ENCODE results near the gene PLEKHA6. TPM values are rescaled to one million over a fixed set of nuclear protein-coding genes. Genes with fewer than 3 reads are reported as not detected.

PLEKHA6 gene
- total and polyA plus RNA-seq, 5 donors from 2014 or later: 0.17 TPM; not detected in 4

GRCh38 chr1:204203206-204203767 lies 156.4 kb downstream of the PLEKHA6 start:
- no peak for ATAC-seq (ENCODE audit: low read depth in 2 of 2)
- Mint-ChIP-seq H3K36me3 (no peaks in the 10 kb centered on the region), H3K4me1 (peaks cover 0 to 4% (median 0%) of the 10 kb centered on the region in 4 donors), H3K27me3 (peaks cover 46% of the 10 kb centered on the region), H3K27ac (no peak overlapping the region), H3K9me3 (no peaks in the 10 kb centered on the region), H3K4me3 (no peak overlapping the region)
- no peaks in the 10 kb centered on the region for H3K36me3 ChIP-seq (ENCODE audit: control insufficient read depth, insufficient read depth, low read length)
- H3K4me1 ChIP-seq (ENCODE audit: control insufficient read depth, insufficient read depth, low read length, poor library complexity, severe bottlenecking): no peaks in the 10 kb centered on the region
- H3K9me3 ChIP-seq (ENCODE audit: control insufficient read depth in 2 of 2, low read length in 2 of 2): no peaks in the 10 kb centered on the region
- DNase-seq: no peak
- no peak overlapping the region for H3K4me3 ChIP-seq (ENCODE audit: low read depth, low read length)
- peaks cover 15% of the 10 kb centered on the region for H3K27me3 ChIP-seq (ENCODE audit: control insufficient read depth, insufficient read depth, low read length)
- H3K27ac ChIP-seq (ENCODE audit: insufficient read depth, low read length, poor library complexity, severe bottlenecking): no peak overlapping the region

- Histone ChIP-seq H3K4me1 (ENCODE audit: control insufficient read depth, insufficient read depth, low read length, poor library complexity, severe bottlenecking) (no peaks in the 10 kb centered on the region), H3K27me3 (ENCODE audit: control insufficient read depth, insufficient read depth, low read length) (peaks cover 13% of the 10 kb centered on the region), H3K27ac (ENCODE audit: insufficient read depth, low read length, poor library complexity, severe bottlenecking) (no peak overlapping the region), H3K4me3 (ENCODE audit: low read depth, low read length) (no peak overlapping the region), H3K36me3 (ENCODE audit: control insufficient read depth, insufficient read depth, low read length) (no peaks in the 10 kb centered on the region), H3K9me3 (ENCODE audit: control insufficient read depth in 2 of 2, low read length in 2 of 2) (no peaks in the 10 kb centered on the region)
- ATAC-seq (ENCODE audit: low read depth in 2 of 2): no peak
- Mint-ChIP-seq H3K36me3 (no peaks in the 10 kb centered on the region), H3K9me3 (no peaks in the 10 kb centered on the region), H3K27ac (peak overlapping the region in 1 of 3 donors; percentile 44), H3K4me1 (peaks cover 0 to 4% (median 0%) of the 10 kb centered on the region in 4 donors), H3K4me3 (no peak overlapping the region), H3K27me3 (peaks cover 40% of the 10 kb centered on the region)
- no peak for DNase-seq
Observed at GRCh38 chr1:204202481-204202880, 157.2 kb downstream of the PLEKHA6 start.

GRCh38 chr1:204201348-204202040 lies 158.2 kb downstream of the PLEKHA6 start:
- Histone ChIP-seq H3K27me3 (ENCODE audit: control insufficient read depth, insufficient read depth, low read length) (peaks cover 6% of the 10 kb centered on the region), H3K36me3 (ENCODE audit: control insufficient read depth, insufficient read depth, low read length) (no peaks in the 10 kb centered on the region), H3K27ac (ENCODE audit: insufficient read depth, low read length, poor library complexity, severe bottlenecking) (no peak overlapping the region), H3K4me1 (ENCODE audit: control insufficient read depth, insufficient read depth, low read length, poor library complexity, severe bottlenecking) (no peaks in the 10 kb centered on the region), H3K4me3 (ENCODE audit: low read depth, low read length) (no peak overlapping the region), H3K9me3 (ENCODE audit: control insufficient read depth in 2 of 2, low read length in 2 of 2) (no peaks in the 10 kb centered on the region)
- Mint-ChIP-seq H3K27ac (no peak overlapping the region), H3K27me3 (peaks cover 33% of the 10 kb centered on the region), H3K9me3 (no peaks in the 10 kb centered on the region), H3K4me3 (no peak overlapping the region), H3K4me1 (no peaks in the 10 kb centered on the region), H3K36me3 (no peaks in the 10 kb centered on the region)
- ATAC-seq (ENCODE audit: low read depth in 2 of 2) (no peak), DNase-seq (no peak)

GRCh38 chr1:204199579-204199978 lies 160.2 kb downstream of the PLEKHA6 start:
- Histone ChIP-seq H3K27ac (ENCODE audit: insufficient read depth, low read length, poor library complexity, severe bottlenecking) (no peak overlapping the region), H3K9me3 (ENCODE audit: control insufficient read depth in 2 of 2, low read length in 2 of 2) (no peaks in the 10 kb centered on the region), H3K27me3 (ENCODE audit: control insufficient read depth, insufficient read depth, low read length) (no peaks in the 10 kb centered on the region), H3K4me3 (ENCODE audit: low read depth, low read length) (no peak overlapping the region), H3K4me1 (ENCODE audit: control insufficient read depth, insufficient read depth, low read length, poor library complexity, severe bottlenecking) (no peaks in the 10 kb centered on the region), H3K36me3 (ENCODE audit: control insufficient read depth, insufficient read depth, low read length) (no peaks in the 10 kb centered on the region)
- Mint-ChIP-seq H3K4me3 (no peak overlapping the region), H3K4me1 (peaks cover 0 to 6% (median 0%) of the 10 kb centered on the region in 4 donors), H3K27ac (no peak overlapping the region), H3K36me3 (no peaks in the 10 kb centered on the region), H3K9me3 (peaks cover 0 to 5% (median 0%) of the 10 kb centered on the region in 7 donors), H3K27me3 (peaks cover 19% of the 10 kb centered on the region)
- ATAC-seq (ENCODE audit: low read depth in 2 of 2): no peak
- no peak for DNase-seq

GRCh38 chr1:204198348-204199340 lies 161.1 kb downstream of the PLEKHA6 start:
- H3K36me3 Mint-ChIP-seq: no peaks in the 10 kb centered on the region
- peaks cover 0 to 5% (median 0%) of the 10 kb centered on the region in 7 donors for H3K9me3 Mint-ChIP-seq
- H3K36me3 ChIP-seq (ENCODE audit: control insufficient read depth, insufficient read depth, low read length): no peaks in the 10 kb centered on the region
- no peaks in the 10 kb centered on the region for H3K27me3 ChIP-seq (ENCODE audit: control insufficient read depth, insufficient read depth, low read length)
- no peak overlapping the region for H3K4me3 ChIP-seq (ENCODE audit: low read depth, low read length)
- DNase-seq: no peak
- peaks cover 16% of the 10 kb centered on the region for H3K27me3 Mint-ChIP-seq
- peak overlapping the region in 1 of 3 donors; percentile 14 for H3K27ac Mint-ChIP-seq
- peaks cover 0 to 8% (median 0%) of the 10 kb centered on the region in 4 donors for H3K4me1 Mint-ChIP-seq
- no peak for ATAC-seq (ENCODE audit: low read depth in 2 of 2)
- H3K4me1 ChIP-seq (ENCODE audit: control insufficient read depth, insufficient read depth, low read length, poor library complexity, severe bottlenecking): no peaks in the 10 kb centered on the region
- H3K4me3 Mint-ChIP-seq: no peak overlapping the region
- no peaks in the 10 kb centered on the region for H3K9me3 ChIP-seq (ENCODE audit: control insufficient read depth in 2 of 2, low read length in 2 of 2)
- H3K27ac ChIP-seq (ENCODE audit: insufficient read depth, low read length, poor library complexity, severe bottlenecking): no peak overlapping the region

- H3K4me1 Mint-ChIP-seq: peaks cover 0 to 8% (median 0%) of the 10 kb centered on the region in 4 donors
- H3K4me3 Mint-ChIP-seq: no peak overlapping the region
- H3K27me3 Mint-ChIP-seq: peaks cover 23% of the 10 kb centered on the region
- H3K27ac Mint-ChIP-seq: no peak overlapping the region
- no peaks in the 10 kb centered on the region for H3K27me3 ChIP-seq (ENCODE audit: control insufficient read depth, insufficient read depth, low read length)
- H3K9me3 Mint-ChIP-seq: peaks cover 0 to 5% (median 0%) of the 10 kb centered on the region in 7 donors
- H3K36me3 ChIP-seq (ENCODE audit: control insufficient read depth, insufficient read depth, low read length): no peaks in the 10 kb centered on the region
- H3K27ac ChIP-seq (ENCODE audit: insufficient read depth, low read length, poor library complexity, severe bottlenecking): no peak overlapping the region
- ATAC-seq (ENCODE audit: low read depth in 2 of 2): no peak
- no peaks in the 10 kb centered on the region for H3K9me3 ChIP-seq (ENCODE audit: control insufficient read depth in 2 of 2, low read length in 2 of 2)
- no peaks in the 10 kb centered on the region for H3K36me3 Mint-ChIP-seq
- DNase-seq: no peak
- H3K4me1 ChIP-seq (ENCODE audit: control insufficient read depth, insufficient read depth, low read length, poor library complexity, severe bottlenecking): no peaks in the 10 kb centered on the region
- no peak overlapping the region for H3K4me3 ChIP-seq (ENCODE audit: low read depth, low read length)
Observed at GRCh38 chr1:204197068-204197467, 162.7 kb downstream of the PLEKHA6 start.

- ATAC-seq (ENCODE audit: low read depth in 2 of 2) (no peak), DNase-seq (no peak)
- peak within 1 kb of the TSS in 1 of 3 donors; percentile 30 for H3K27ac Mint-ChIP-seq
- Histone ChIP-seq H3K4me3 (ENCODE audit: low read depth, low read length) (no peak within 1 kb of the TSS), H3K27me3 (ENCODE audit: control insufficient read depth, insufficient read depth, low read length) (no peaks in the 10 kb centered on the region), H3K27ac (ENCODE audit: insufficient read depth, low read length, poor library complexity, severe bottlenecking) (no peak within 1 kb of the TSS), H3K4me1 (ENCODE audit: control insufficient read depth, insufficient read depth, low read length, poor library complexity, severe bottlenecking) (no peaks in the 10 kb centered on the region), H3K9me3 (ENCODE audit: control insufficient read depth in 2 of 2, low read length in 2 of 2) (no peaks in the 10 kb centered on the region), H3K36me3 (ENCODE audit: control insufficient read depth, insufficient read depth, low read length) (no peaks in the 10 kb centered on the region)
- H3K4me3 Mint-ChIP-seq: no peak within 1 kb of the TSS
- no peaks in the 10 kb centered on the region for H3K36me3 Mint-ChIP-seq
- peaks cover 26% of the 10 kb centered on the region for H3K27me3 Mint-ChIP-seq
- H3K4me1 Mint-ChIP-seq: peaks cover 0 to 8% (median 0%) of the 10 kb centered on the region in 4 donors
- peaks cover 0 to 5% (median 0%) of the 10 kb centered on the region in 7 donors for H3K9me3 Mint-ChIP-seq
Observed at GRCh38 chr1:204196068-204196795, 163.5 kb downstream of the PLEKHA6 start, which contains the start of gene KISS1. TSS of gene KISS1 (minus strand) at chr1:204196491. CDS start at chr1:204192876, 3,615 bp downstream.

All from CD4-positive, CD25-positive, alpha-beta regulatory T cell (primary cell).